ENCODE results near the gene PROX1.

GRCh38 chr1:213997772-213998107, 10.0 kb downstream of the PROX1 start:
- TF ChIP-seq CTCF (IDR thresholded peaks at IDR 0.05) = no peak
- TF ChIP-seq POLR2A (IDR thresholded peaks at IDR 0.05) = no peak

Data from esophagus squamous epithelium (tissue), 4 donors.